Measurements from ENCODE around the gene MAVS.

MAVS gene

GRCh38 chr20:3916364-3916763 is 69.7 kb downstream of the MAVS start:
- no peak for DNase-seq

- DNase-seq = no peak
These were observed 72.7 kb downstream of the MAVS start for GRCh38 chr20:3919352-3919751.

- DNase-seq = no peak
These were observed 75.8 kb downstream of the MAVS start for GRCh38 chr20:3922223-3922982.

GRCh38 chr20:3922983-3923339 is 76.3 kb downstream of the MAVS start:
- no peak for DNase-seq

GRCh38 chr20:3923818-3924217 is 77.2 kb downstream of the MAVS start:
- DNase-seq = no peak

GRCh38 chr20:3924304-3925112 is 77.9 kb downstream of the MAVS start:
- no peak for DNase-seq

- DNase-seq = no peak
These were observed 78.6 kb downstream of the MAVS start for GRCh38 chr20:3925113-3925695.
